HEK293 (cell line): Measurements from ENCODE around the gene CLEC16A.

Experiments
- CTCF ChIA-PET: fragments of 350-600 bp; formaldehyde crosslinking; extraction: SDS; loops from one replicate; lab custom pipeline; 2021; ENCODE audit warnings: antibody characterized with exemption; lab: Yijun Ruan, JAX
- POLR2A ChIA-PET: fragments of 300-600 bp; formaldehyde crosslinking; extraction: SDS; loops from one replicate; lab custom pipeline; 2020; ENCODE audit warnings: antibody characterized with exemption, inconsistent platforms; lab: Yijun Ruan, JAX
- H3K27ac ChIP-seq: fragments of 200-500 bp; sonication (Bioruptor generic); 2 replicates; pipeline ENCODE4 v1.5.1; 2014; ENCODE audit warnings: low read depth, low read length, control low read depth, inconsistent platforms; ENCODE audit errors: extremely low read depth
- H3K36me3 ChIP-seq, 2 experiments: fragments of 200-500 bp in 1 of 2; sonication (Bioruptor generic) in 1 of 2; 1 replicate in 1 of 2; 2 replicates in 1 of 2; pipeline ENCODE4 v1.5.1; 2014 to 2017; ENCODE audit warnings: inconsistent platforms in 2 of 2, low read length in 2 of 2; ENCODE audit not compliant: control insufficient read depth in 2 of 2, insufficient read depth in 1 of 2
- H3K4me1 ChIP-seq: fragments of 200-500 bp; sonication (Bioruptor generic); 2 replicates; pipeline ENCODE4 v1.5.1; 2014; ENCODE audit warnings: mild to moderate bottlenecking, low read length, inconsistent platforms; ENCODE audit not compliant: control insufficient read depth, insufficient read depth
- H3K4me3 ChIP-seq: 2 replicates; pipeline ENCODE4 v1.5.1; 2011; ENCODE audit warnings: low read depth, mild to moderate bottlenecking, control low read depth, low read length, moderate library complexity
- H3K9me3 ChIP-seq: fragments of 200-500 bp; sonication (Bioruptor generic); 2 replicates; pipeline ENCODE4 v1.5.1; 2014; ENCODE audit warnings: low read depth, low read length, inconsistent platforms; ENCODE audit not compliant: control insufficient read depth, insufficient read depth
- BCL11A ChIP-seq: fragments of 450-650 bp; formaldehyde crosslinking; IDR thresholded peaks from 2 replicates; pipeline ENCODE4 v1.5.1; 2016; ENCODE audit warnings: low read depth, missing biosample characterization, missing genetic modification characterization
- EGR2 ChIP-seq: fragments of 450-650 bp; formaldehyde crosslinking; IDR thresholded peaks from 2 replicates; pipeline ENCODE4 v1.5.1; 2016; ENCODE audit warnings: low read depth, missing biosample characterization, missing genetic modification characterization
- GLI2 ChIP-seq: fragments of 450-650 bp; formaldehyde crosslinking; IDR thresholded peaks from 2 replicates; pipeline ENCODE4; 2017; ENCODE audit warnings: missing biosample characterization, missing genetic modification characterization, low read depth, borderline replicate concordance
- KLF8 ChIP-seq: fragments of 450-650 bp; formaldehyde crosslinking; IDR thresholded peaks from 2 replicates; pipeline ENCODE4 v1.5.1; 2016; ENCODE audit warnings: missing biosample characterization, missing genetic modification characterization
- YY1 ChIP-seq: fragments of 450-650 bp; formaldehyde crosslinking; IDR thresholded peaks from 2 replicates; pipeline ENCODE4 v1.5.1; 2018; ENCODE audit warnings: missing biosample characterization, missing genetic modification characterization
- ZFP3 ChIP-seq: fragments of 450-650 bp; formaldehyde crosslinking; IDR thresholded peaks from 2 replicates; pipeline ENCODE4 v1.5.1; 2016; ENCODE audit warnings: low read depth, missing biosample characterization, missing genetic modification characterization
- ZNF10 ChIP-seq: fragments of 450-650 bp; formaldehyde crosslinking; IDR thresholded peaks from 2 replicates; pipeline ENCODE4 v1.5.1; 2017; ENCODE audit warnings: missing biosample characterization, missing genetic modification characterization
- ZNF221 ChIP-seq: fragments of 450-650 bp; formaldehyde crosslinking; IDR thresholded peaks from 2 replicates; pipeline ENCODE4 v1.5.1; 2017; ENCODE audit warnings: missing biosample characterization, missing genetic modification characterization, borderline replicate concordance
- ZNF223 ChIP-seq: fragments of 450-650 bp; formaldehyde crosslinking; IDR thresholded peaks from 2 replicates; pipeline ENCODE4 v1.5.1; 2016; ENCODE audit warnings: missing biosample characterization, missing genetic modification characterization
- ZNF23 ChIP-seq: fragments of 450-650 bp; formaldehyde crosslinking; IDR thresholded peaks from 2 replicates; pipeline ENCODE4 v1.5.1; 2016; ENCODE audit warnings: missing biosample characterization, missing genetic modification characterization, borderline replicate concordance
- ZNF341 ChIP-seq: fragments of 450-650 bp; formaldehyde crosslinking; IDR thresholded peaks from 2 replicates; pipeline ENCODE4; 2016; ENCODE audit warnings: low read depth, missing biosample characterization, missing genetic modification characterization
- ZNF555 ChIP-seq: fragments of 450-650 bp; formaldehyde crosslinking; conservative IDR thresholded peaks from 2 replicates; pipeline ENCODE4 v1.5.1; 2017; ENCODE audit warnings: missing biosample characterization, mild to moderate bottlenecking, missing genetic modification characterization, inconsistent platforms
- ZNF610 ChIP-seq: fragments of 450-650 bp; formaldehyde crosslinking; IDR thresholded peaks from 2 replicates; pipeline ENCODE4 v1.5.1; 2016; ENCODE audit warnings: missing biosample characterization, missing genetic modification characterization, borderline replicate concordance
- ZNF677 ChIP-seq: fragments of 450-650 bp; IDR thresholded peaks from 2 replicates; pipeline ENCODE4 v1.5.0; 2018; ENCODE audit warnings: missing biosample characterization, mild to moderate bottlenecking, missing genetic modification characterization, moderate library complexity
- ZNF701 ChIP-seq: fragments of 450-650 bp; formaldehyde crosslinking; IDR thresholded peaks from 2 replicates; pipeline ENCODE4 v1.5.1; 2016; ENCODE audit warnings: missing biosample characterization, missing genetic modification characterization
- ZNF747 ChIP-seq: fragments of 450-650 bp; formaldehyde crosslinking; IDR thresholded peaks from 2 replicates; pipeline ENCODE4 v1.5.1; 2016; ENCODE audit warnings: missing biosample characterization, missing genetic modification characterization
- TF ChIP-seq, protein P1 (sequence below): fragments of 450-650 bp; formaldehyde crosslinking; IDR thresholded peaks from 2 replicates; pipeline ENCODE4 v1.5.1; 2016; ENCODE audit warnings: missing biosample characterization, missing genetic modification characterization
- TF ChIP-seq, protein P2 (sequence below): fragments of 450-650 bp; formaldehyde crosslinking; IDR thresholded peaks from 2 replicates; pipeline ENCODE4 v1.5.1; 2016; ENCODE audit warnings: missing biosample characterization, missing genetic modification characterization
- TF ChIP-seq, protein P3 (sequence below): fragments of 450-650 bp; formaldehyde crosslinking; IDR thresholded peaks from 2 replicates; pipeline ENCODE4; 2016; ENCODE audit warnings: missing biosample characterization, missing genetic modification characterization
- TF ChIP-seq, protein P4 (sequence below): fragments of 450-650 bp; formaldehyde crosslinking; IDR thresholded peaks from 2 replicates; pipeline ENCODE4 v1.5.1; 2016; ENCODE audit warnings: missing biosample characterization, missing genetic modification characterization
- TF ChIP-seq, protein P5 (sequence below): fragments of 450-650 bp; formaldehyde crosslinking; conservative IDR thresholded peaks from 2 replicates; pipeline ENCODE4 v1.5.1; 2016; ENCODE audit warnings: low read depth, missing biosample characterization, missing genetic modification characterization
- TF ChIP-seq, protein P6 (sequence below): fragments of 450-650 bp; formaldehyde crosslinking; IDR thresholded peaks from 2 replicates; pipeline ENCODE4 v1.5.1; 2016; ENCODE audit warnings: missing biosample characterization, missing genetic modification characterization, borderline replicate concordance

Gene CLEC16A

DNA sequence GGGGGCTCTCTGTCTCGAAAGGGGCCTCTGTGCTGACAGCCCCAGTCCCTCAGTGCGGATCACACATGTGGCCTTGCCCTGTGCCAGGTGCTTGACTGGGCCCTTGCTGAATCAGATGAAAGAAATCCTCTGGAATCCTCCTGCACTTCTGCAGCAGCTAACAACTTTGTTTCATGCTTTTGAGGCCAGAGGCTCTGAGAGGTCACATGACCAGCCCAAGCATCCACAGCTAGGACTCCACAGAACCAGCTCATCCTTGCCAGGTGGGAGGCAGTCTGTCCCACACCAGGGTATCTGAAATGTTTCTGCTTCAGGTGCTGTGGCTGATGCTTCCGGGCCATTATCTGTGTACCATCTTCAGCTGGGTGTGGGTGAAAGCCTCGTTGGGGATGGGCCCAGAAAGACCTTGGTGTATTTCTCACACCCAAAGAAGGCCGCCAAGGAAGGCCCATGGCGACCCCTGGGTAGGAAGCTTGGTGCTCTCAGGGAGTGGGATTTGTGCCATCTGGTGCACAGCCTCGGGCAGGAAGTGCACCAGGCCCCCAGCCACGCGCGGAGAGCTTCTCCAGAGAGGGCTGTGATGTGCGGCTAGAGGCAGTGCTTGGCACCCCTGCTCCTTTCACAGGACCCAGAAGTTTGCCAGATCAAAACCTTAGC, 143.8 kb downstream of the CLEC16A start (continued):
- TF ChIP-seq BCL11A (tag by site-specific recombination) (no peak), ZNF221 (tag by site-specific recombination) (no peak), ZNF677 (tag by site-specific recombination) (no peak), ZNF10 (tag by site-specific recombination) (no peak), KLF8 (tag by site-specific recombination) (no peak), ZNF701 (tag by site-specific recombination) (no peak), ZNF341 (tag by site-specific recombination) (no peak)
- TF ChIP-seq, protein P1, sequence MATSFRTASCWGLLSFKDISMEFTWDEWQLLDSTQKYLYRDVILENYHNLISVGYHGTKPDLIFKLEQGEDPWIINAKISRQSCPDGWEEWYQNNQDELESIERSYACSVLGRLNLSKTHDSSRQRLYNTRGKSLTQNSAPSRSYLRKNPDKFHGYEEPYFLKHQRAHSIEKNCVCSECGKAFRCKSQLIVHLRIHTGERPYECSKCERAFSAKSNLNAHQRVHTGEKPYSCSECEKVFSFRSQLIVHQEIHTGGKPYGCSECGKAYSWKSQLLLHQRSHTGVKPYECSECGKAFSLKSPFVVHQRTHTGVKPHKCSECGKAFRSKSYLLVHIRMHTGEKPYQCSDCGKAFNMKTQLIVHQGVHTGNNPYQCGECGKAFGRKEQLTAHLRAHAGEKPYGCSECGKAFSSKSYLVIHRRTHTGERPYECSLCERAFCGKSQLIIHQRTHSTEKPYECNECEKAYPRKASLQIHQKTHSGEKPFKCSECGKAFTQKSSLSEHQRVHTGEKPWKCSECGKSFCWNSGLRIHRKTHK (tag by site-specific recombination): no peak
- TF ChIP-seq, protein P2, sequence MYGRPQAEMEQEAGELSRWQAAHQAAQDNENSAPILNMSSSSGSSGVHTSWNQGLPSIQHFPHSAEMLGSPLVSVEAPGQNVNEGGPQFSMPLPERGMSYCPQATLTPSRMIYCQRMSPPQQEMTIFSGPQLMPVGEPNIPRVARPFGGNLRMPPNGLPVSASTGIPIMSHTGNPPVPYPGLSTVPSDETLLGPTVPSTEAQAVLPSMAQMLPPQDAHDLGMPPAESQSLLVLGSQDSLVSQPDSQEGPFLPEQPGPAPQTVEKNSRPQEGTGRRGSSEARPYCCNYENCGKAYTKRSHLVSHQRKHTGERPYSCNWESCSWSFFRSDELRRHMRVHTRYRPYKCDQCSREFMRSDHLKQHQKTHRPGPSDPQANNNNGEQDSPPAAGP (tag by site-specific recombination): no peak
- TF ChIP-seq, protein P3, sequence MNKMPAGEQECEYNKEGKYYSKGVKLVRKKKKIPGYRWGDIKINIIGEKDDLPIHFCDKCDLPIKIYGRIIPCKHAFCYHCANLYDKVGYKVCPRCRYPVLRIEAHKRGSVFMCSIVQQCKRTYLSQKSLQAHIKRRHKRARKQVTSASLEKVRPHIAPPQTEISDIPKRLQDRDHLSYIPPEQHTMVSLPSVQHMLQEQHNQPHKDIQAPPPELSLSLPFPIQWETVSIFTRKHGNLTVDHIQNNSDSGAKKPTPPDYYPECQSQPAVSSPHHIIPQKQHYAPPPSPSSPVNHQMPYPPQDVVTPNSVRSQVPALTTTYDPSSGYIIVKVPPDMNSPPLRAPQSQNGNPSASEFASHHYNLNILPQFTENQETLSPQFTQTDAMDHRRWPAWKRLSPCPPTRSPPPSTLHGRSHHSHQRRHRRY: no peak
- TF ChIP-seq, all 188 proteins: peak for 0

DNA sequence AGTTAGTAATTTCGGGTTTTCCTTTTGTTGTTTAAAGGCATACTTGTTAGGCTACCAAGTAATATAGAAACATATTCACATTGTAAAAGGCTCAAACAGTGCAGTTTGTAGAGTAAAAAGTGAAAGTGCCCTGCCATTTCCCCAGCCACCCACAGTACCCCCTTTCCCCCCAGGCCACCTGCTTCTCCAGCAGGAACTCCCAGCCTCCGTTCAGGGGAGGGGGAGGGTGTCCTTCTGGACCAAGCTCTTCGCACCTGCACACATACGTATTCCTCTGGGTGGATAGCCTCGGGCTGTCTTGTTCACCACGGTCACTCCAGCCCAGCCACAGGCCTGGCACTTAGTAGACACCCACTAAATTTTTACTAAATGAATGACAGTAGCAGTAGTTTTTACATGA, 144.5 kb downstream of the CLEC16A start:
- Histone ChIP-seq H3K4me3 (no peak overlapping the region), H3K9me3 (no peaks in the 10 kb centered on the region), H3K36me3 (no peaks in the 10 kb centered on the region), H3K4me1 (no peaks in the 10 kb centered on the region; the same call in 1 of the 2 replicates), H3K27ac (no peak overlapping the region)
- POLR2A ChIA-PET: no interaction called here
- CTCF ChIA-PET: no interaction called here
- TF ChIP-seq EGR2 (tag by site-specific recombination) (no peak), YY1 (tag by site-specific recombination) (no peak), ZNF223 (tag by site-specific recombination) (no peak), ZNF677 (tag by site-specific recombination) (no peak), GLI2 (tag by site-specific recombination) (no peak), ZNF555 (no peak), ZNF610 (tag by site-specific recombination) (no peak), ZFP3 (tag by site-specific recombination) (no peak), ZNF23 (no peak), ZNF747 (tag by site-specific recombination) (no peak)
- TF ChIP-seq, protein P4, sequence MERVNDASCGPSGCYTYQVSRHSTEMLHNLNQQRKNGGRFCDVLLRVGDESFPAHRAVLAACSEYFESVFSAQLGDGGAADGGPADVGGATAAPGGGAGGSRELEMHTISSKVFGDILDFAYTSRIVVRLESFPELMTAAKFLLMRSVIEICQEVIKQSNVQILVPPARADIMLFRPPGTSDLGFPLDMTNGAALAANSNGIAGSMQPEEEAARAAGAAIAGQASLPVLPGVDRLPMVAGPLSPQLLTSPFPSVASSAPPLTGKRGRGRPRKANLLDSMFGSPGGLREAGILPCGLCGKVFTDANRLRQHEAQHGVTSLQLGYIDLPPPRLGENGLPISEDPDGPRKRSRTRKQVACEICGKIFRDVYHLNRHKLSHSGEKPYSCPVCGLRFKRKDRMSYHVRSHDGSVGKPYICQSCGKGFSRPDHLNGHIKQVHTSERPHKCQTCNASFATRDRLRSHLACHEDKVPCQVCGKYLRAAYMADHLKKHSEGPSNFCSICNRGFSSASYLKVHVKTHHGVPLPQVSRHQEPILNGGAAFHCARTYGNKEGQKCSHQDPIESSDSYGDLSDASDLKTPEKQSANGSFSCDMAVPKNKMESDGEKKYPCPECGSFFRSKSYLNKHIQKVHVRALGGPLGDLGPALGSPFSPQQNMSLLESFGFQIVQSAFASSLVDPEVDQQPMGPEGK (tag by site-specific recombination): no peak
- TF ChIP-seq, protein P5, sequence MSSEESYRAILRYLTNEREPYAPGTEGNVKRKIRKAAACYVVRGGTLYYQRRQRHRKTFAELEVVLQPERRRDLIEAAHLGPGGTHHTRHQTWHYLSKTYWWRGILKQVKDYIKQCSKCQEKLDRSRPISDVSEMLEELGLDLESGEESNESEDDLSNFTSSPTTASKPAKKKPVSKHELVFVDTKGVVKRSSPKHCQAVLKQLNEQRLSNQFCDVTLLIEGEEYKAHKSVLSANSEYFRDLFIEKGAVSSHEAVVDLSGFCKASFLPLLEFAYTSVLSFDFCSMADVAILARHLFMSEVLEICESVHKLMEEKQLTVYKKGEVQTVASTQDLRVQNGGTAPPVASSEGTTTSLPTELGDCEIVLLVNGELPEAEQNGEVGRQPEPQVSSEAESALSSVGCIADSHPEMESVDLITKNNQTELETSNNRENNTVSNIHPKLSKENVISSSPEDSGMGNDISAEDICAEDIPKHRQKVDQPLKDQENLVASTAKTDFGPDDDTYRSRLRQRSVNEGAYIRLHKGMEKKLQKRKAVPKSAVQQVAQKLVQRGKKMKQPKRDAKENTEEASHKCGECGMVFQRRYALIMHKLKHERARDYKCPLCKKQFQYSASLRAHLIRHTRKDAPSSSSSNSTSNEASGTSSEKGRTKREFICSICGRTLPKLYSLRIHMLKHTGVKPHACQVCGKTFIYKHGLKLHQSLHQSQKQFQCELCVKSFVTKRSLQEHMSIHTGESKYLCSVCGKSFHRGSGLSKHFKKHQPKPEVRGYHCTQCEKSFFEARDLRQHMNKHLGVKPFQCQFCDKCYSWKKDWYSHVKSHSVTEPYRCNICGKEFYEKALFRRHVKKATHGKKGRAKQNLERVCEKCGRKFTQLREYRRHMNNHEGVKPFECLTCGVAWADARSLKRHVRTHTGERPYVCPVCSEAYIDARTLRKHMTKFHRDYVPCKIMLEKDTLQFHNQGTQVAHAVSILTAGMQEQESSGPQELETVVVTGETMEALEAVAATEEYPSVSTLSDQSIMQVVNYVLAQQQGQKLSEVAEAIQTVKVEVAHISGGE (tag by site-specific recombination): no peak
- TF ChIP-seq, protein P6, sequence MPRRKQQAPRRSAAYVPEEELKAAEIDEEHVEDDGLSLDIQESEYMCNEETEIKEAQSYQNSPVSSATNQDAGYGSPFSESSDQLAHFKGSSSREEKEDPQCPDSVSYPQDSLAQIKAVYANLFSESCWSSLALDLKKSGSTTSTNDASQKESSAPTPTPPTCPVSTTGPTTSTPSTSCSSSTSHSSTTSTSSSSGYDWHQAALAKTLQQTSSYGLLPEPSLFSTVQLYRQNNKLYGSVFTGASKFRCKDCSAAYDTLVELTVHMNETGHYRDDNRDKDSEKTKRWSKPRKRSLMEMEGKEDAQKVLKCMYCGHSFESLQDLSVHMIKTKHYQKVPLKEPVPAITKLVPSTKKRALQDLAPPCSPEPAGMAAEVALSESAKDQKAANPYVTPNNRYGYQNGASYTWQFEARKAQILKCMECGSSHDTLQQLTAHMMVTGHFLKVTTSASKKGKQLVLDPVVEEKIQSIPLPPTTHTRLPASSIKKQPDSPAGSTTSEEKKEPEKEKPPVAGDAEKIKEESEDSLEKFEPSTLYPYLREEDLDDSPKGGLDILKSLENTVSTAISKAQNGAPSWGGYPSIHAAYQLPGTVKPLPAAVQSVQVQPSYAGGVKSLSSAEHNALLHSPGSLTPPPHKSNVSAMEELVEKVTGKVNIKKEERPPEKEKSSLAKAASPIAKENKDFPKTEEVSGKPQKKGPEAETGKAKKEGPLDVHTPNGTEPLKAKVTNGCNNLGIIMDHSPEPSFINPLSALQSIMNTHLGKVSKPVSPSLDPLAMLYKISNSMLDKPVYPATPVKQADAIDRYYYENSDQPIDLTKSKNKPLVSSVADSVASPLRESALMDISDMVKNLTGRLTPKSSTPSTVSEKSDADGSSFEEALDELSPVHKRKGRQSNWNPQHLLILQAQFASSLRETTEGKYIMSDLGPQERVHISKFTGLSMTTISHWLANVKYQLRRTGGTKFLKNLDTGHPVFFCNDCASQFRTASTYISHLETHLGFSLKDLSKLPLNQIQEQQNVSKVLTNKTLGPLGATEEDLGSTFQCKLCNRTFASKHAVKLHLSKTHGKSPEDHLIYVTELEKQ (tag by site-specific recombination): no peak
